GM21526 (cell line): Measurements from ENCODE around the gene GMIP.
A peak's percentile ranks its signal among the peaks of the same experiment; 100 is the strongest.
"Not testable (repeated sequence)": the region's sequence is repeated elsewhere in the genome, so short reads cannot be mapped to it uniquely, and the experiment has no call there.

Experiments
- ATAC-seq: cut with Tn5 transposase; IDR thresholded peaks from one replicate; pipeline ENCODE4 v1.9.1; 2021; ENCODE audit warnings: moderate library complexity; ENCODE audit not compliant: unreplicated experiment, low FRiP score

The GMIP gene

GRCh38 chr19:19613506-19613905 lies 30.0 kb downstream of the GMIP start:
- no peak for ATAC-seq

DNA sequence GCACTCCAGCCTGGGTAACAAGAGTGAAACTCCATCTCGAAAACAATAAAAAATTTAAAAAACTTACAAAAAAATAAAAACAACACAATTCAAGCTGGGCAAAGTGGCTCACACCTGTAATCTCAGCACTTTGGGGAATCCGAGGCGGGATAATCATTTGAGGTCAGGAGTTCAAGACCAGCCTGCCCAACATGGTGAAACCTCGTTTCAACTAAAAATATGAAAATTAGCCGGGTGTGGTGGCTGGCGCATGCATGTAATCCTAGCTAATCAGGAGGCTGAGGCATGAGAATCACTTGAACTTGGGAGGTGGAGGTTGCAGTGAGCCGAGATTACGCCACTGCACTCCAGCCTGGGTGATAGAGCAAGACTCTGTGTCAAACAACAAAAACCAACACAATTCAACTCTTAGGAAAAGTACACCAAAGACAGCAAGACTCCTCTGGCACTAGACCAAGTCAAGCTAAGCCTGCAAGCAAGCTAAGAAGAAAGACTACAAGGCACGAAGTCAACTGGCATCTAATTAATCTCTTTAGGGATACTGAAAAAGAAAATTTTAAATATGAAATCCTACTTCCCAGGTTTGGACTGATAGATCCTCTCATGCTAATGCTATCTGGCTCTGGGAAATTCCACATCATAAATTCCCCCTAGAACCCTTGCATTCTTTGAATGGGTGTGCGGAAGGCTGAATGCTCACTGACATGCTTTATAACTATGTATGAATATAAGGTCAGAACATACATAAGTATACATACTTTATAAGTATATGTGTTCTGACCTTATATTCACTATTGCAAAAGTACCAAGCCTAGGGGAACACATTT lies 32.9 kb downstream of the GMIP start:
- ATAC-seq: no peak

- not testable (repeated sequence) for ATAC-seq
Measured at GRCh38 chr19:19606686-19607085, 36.8 kb downstream of the GMIP start.

DNA sequence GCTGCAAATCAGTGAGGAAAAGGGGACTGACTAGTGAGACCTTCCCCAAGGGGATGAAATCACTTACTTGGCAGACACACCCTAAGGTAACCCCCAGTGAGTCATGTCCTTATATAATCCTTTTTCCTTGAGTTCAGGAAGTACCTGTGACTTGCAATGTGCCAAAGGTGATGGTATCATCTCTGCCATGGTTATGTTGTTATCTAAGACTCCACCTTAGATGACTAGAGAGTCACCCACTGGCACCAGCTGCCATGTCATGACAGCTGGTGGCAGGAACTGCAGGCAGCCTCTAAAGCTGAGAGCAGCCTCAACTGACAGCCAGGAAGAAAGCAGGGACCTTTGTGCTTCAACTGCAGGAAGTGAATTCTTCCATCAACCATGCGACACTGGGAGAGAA lies 37.4 kb downstream of the GMIP start:
- ATAC-seq: no peak

GRCh38 chr19:19602713-19603324 lies 40.6 kb downstream of the GMIP start:
- ATAC-seq: no peak

DNA sequence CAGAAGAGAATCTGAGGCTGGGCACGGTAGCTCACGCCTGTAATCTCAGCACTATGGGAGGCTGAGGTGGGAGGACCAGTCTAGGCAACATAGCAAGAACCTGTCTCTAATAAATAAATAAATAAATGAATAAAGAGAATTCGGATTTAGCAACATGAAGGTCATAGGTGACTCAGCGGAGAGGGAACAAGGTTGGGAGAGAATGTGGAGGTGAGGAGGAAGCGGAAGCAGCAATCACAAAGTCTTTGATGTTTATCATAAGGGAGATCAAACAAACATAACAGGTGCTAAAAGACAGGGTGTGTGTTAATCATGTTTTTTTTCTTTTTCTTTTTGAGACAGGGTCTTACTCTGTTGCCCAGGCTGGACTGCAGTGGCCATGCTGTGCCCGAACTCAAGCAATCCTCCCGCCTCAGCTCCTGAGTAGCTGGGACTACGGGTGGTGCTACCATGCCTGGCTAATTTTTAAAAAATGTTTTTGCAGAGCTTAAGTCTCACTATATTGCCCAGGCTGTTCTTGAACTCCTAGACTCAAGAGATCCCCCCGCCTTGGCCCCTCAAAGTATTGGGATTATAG lies 41.2 kb downstream of the GMIP start:
- no peak for ATAC-seq

- ATAC-seq: no peak
Measured at GRCh38 chr19:19600793-19601330, 42.6 kb downstream of the GMIP start.

GRCh38 chr19:19598728-19599451 lies 44.6 kb downstream of the GMIP start:
- not testable (repeated sequence) for ATAC-seq

DNA sequence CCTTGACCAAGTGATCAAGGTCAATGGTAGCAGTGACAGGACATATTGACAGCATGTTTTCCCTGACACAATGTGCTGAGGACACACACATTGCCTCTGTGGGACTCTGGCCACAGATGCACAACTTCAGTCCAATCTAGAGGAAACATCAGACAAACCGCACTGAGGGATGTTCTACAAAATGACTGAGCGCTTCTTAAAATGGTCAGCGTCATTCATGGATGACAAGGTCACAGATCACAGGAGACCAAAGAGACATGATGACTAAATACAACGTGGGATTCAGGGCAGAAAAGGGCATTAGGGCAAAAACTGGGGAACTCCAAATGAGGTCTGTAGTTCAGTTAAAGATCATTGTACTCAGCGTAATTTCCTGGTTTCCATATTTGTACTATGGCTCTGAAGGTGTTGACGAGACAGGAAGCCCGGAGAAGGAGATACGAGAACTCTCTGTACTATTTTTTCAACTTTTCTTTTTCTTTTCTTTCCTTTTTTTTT lies 45.6 kb downstream of the GMIP start:
- ATAC-seq: peak; percentile 46

GRCh38 chr19:19595171-19595701 lies 48.2 kb downstream of the GMIP start:
- no peak for ATAC-seq

DNA sequence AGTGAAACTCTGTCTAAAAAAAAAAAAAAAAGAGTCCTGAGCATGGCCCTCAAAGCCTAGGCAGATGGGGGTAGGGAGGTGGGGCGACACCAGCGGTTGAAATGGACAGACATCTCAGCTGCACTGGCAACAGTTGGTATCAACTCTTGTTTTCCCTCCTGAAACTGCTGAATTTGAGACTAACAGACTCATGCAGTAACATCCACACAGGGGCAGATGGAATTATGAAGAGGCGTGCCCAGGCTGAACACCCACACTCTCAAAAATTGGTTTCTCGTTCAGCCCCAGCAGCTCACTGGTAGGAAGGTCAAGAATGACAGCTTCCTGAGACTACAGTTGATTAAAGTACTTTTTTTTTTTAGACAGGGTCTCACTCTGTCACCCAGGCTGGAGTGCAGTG lies 49.1 kb downstream of the GMIP start:
- no peak for ATAC-seq

DNA sequence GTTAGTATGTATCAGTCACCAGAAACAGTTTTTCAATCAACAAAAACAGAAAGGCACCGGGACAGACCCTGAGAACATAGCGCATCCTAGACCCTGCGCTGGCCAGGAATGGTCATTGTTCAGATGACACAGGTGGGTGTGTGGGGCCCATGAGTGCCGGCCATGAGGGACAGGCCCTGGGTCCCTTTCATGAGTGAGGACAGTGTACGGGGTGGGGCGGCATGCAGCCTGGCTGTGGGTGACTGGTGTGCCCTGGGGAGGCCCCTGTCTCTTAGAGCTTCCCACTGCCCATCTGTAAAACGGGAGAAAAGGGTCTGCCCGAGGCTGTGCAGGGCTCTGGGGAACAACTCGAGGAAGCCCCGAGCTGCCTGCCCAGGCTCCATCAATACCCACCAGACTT lies 50.8 kb downstream of the GMIP start:
- no peak for ATAC-seq

- no peak for ATAC-seq
Measured at GRCh38 chr19:19591133-19591825, 52.2 kb downstream of the GMIP start.

GRCh38 chr19:19588546-19588945 lies 54.9 kb downstream of the GMIP start:
- ATAC-seq: no peak

DNA sequence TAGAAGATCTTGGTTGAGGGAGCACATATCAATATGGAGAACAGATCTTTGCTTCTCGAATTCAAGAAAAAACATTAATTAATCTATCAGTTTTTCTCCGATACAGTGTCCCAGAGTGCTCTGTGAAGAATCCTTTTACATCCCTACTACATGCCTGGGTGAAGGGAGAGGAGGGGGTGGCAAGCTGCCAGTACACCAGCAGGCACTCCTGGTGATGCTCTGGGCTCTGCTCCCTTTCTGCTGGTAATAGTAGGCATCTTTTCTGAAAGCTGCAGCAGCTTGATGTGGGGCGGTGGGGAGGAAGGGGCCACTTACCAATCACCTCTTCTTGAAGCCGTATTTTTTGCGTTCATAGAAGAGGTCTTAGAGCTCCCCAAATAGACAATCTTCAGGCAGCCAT lies 55.7 kb downstream of the GMIP start:
- no peak for ATAC-seq

DNA sequence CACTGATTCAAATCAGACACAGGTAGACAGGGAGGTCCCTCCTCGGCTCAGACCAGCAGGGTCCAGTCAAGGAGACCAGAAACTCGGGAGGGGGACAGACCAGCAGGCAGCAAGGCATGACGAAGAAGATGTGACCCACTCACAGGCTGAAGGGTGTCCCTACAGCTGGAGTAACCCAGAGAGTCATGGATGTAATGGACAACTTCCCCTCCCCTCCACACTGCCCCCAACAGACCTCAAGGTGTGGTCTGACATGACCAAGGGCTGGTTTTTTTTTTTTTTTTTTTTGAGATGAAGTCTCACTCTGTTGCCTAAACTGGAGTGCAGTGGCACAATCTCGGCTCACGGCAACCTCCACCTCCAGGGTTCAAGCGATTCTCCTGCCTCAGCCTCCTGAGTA lies 59.1 kb downstream of the GMIP start:
- no peak for ATAC-seq

- no peak for ATAC-seq
Measured at GRCh38 chr19:19582471-19582870, 61.0 kb downstream of the GMIP start.

DNA sequence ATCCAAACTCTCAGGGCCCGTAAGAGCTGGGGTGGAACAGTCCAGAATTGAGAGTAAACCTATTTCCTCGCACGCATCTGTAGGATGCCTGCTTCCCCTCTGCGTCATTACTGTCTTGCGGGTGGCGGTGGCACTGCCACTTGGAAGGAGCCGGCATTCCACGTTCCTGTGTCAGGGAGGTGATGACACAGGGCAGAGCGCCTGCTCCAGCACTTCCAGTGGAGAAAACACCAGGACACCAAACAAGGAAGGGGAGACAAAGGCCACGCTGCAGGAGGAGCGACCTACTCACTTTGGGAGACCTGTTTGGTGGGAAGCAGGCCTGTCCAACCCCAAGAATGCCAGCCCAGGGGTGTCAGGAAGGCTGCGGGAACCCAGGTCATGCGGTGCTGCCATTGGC lies 62.1 kb downstream of the GMIP start:
- ATAC-seq: no peak

- ATAC-seq: no peak
Measured at GRCh38 chr19:19580418-19580817, 63.0 kb downstream of the GMIP start.
